IMR-90 (cell line): ENCODE data around the gene ADAMTS6. TPM values are rescaled to one million over a fixed set of nuclear protein-coding genes. Genes with fewer than 3 reads are reported as not detected.

ENCODE experiments used
- ATAC-seq: fragments of 200-7000 bp; cut with Tn5 transposase; 2 replicates; pipeline ENCODE4 v1.9.1; 2020; ENCODE audit warnings: low read depth, mild to moderate bottlenecking, moderate library complexity
- BruUV-seq: library from RNA; stranded (reverse); fragments of 400-500 nt; replicated peaks from 2 replicates; lab custom pipeline; 2021; lab: Mats Ljungman, UMichigan
- CTCF ChIA-PET: fragments of 300-600 bp; formaldehyde crosslinking; extraction: SDS; loops from one replicate; lab custom pipeline; 2021; ENCODE audit warnings: antibody characterized with exemption; lab: Yijun Ruan, JAX
- POLR2A ChIA-PET: fragments of 300-600 bp; sonication (Branson Sonifier 250); formaldehyde crosslinking; loops from one replicate; lab custom pipeline; 2022; ENCODE audit warnings: antibody characterized with exemption; ENCODE audit not compliant: unreplicated experiment; lab: Charles Lee
- DNase-seq: peaks from one replicate; pipeline ENCODE4 v3.0.0; 2013
- H2AFZ ChIP-seq: replicated peaks from 2 replicates; pipeline ENCODE3; 2013; ENCODE audit warnings: low read length, mild to moderate bottlenecking; ENCODE audit not compliant: poor library complexity
- H2AK5ac ChIP-seq: 2 replicates; pipeline ENCODE4 v1.6.1; 2013; ENCODE audit warnings: low read depth, low read length, inconsistent platforms
- H2AK9ac ChIP-seq: replicated peaks from 2 replicates; pipeline ENCODE3; 2013; ENCODE audit warnings: mild to moderate bottlenecking, low read depth, low read length, moderate library complexity; ENCODE audit not compliant: poor library complexity
- H2BK120ac ChIP-seq: 2 replicates; pipeline ENCODE4 v1.6.1; 2013; ENCODE audit warnings: low read depth, low read length, inconsistent platforms
- H2BK15ac ChIP-seq: 3 replicates; pipeline ENCODE4 v1.6.1; 2013; ENCODE audit warnings: low read depth, low read length, inconsistent platforms
- H2BK20ac ChIP-seq: 2 replicates; pipeline ENCODE4 v1.6.1; 2013; ENCODE audit warnings: low read depth, mild to moderate bottlenecking, inconsistent platforms, low read length, moderate library complexity
- H2BK5ac ChIP-seq: 2 replicates; pipeline ENCODE4 v1.6.1; 2013; ENCODE audit warnings: mild to moderate bottlenecking, low read depth, low read length, inconsistent platforms; ENCODE audit not compliant: poor library complexity, severe bottlenecking
- H3K14ac ChIP-seq: replicated peaks from 2 replicates; pipeline ENCODE4 v1.6.1; 2013; ENCODE audit warnings: low read depth, low read length, inconsistent platforms
- H3K18ac ChIP-seq: 2 replicates; pipeline ENCODE4 v1.6.1; 2013; ENCODE audit warnings: low read depth, low read length, control low read depth
- H3K23ac ChIP-seq: 2 replicates; pipeline ENCODE4 v1.6.1; 2013; ENCODE audit warnings: low read depth, low read length, inconsistent platforms
- H3K27ac ChIP-seq: 2 replicates; pipeline ENCODE4 v1.5.1; 2013; ENCODE audit warnings: mild to moderate bottlenecking, control low read depth, low read length; ENCODE audit not compliant: insufficient read depth
- H3K27me3 ChIP-seq: 2 replicates; pipeline ENCODE4 v1.6.1; 2013; ENCODE audit warnings: low read length; ENCODE audit not compliant: control insufficient read depth, insufficient read depth
- H3K36me3 ChIP-seq: 2 replicates; pipeline ENCODE4 v1.6.1; 2013; ENCODE audit warnings: low read length, mixed read lengths; ENCODE audit not compliant: control insufficient read depth, insufficient read depth
- H3K4ac ChIP-seq: 2 replicates; pipeline ENCODE4 v1.6.1; 2013; ENCODE audit warnings: low read depth, low read length, inconsistent platforms
- H3K4me1 ChIP-seq: 2 replicates; pipeline ENCODE4 v1.6.1; 2013; ENCODE audit warnings: low read length, mixed read lengths; ENCODE audit not compliant: control insufficient read depth, insufficient read depth
- H3K4me2 ChIP-seq: 2 replicates; pipeline ENCODE4 v1.6.1; 2013; ENCODE audit warnings: low read depth, mild to moderate bottlenecking, control low read depth, low read length, moderate library complexity
- H3K4me3 ChIP-seq: 2 replicates; pipeline ENCODE4 v1.5.1; 2013; ENCODE audit warnings: low read depth, mild to moderate bottlenecking, control low read depth, low read length, moderate library complexity; ENCODE audit not compliant: insufficient read depth
- H3K56ac ChIP-seq: 2 replicates; pipeline ENCODE4 v1.6.1; 2013; ENCODE audit warnings: low read length, inconsistent platforms; ENCODE audit not compliant: insufficient read depth; ENCODE audit errors: extremely low read depth
- H3K79me1 ChIP-seq, 2 experiments: 2 replicates each; pipeline ENCODE4 v1.6.1; 2013; ENCODE audit warnings: low read length in 2 of 2, inconsistent platforms in 1 of 2, low read depth in 1 of 2
- H3K9ac ChIP-seq: 2 replicates; pipeline ENCODE4 v1.6.1; 2013; ENCODE audit warnings: low read depth, low read length, control low read depth
- H3K9me1 ChIP-seq: 2 replicates; pipeline ENCODE4 v1.6.1; 2013; ENCODE audit warnings: low read length, inconsistent platforms; ENCODE audit not compliant: insufficient read depth
- H3K9me3 ChIP-seq: 2 replicates; pipeline ENCODE4 v1.6.1; 2013; ENCODE audit warnings: low read length; ENCODE audit not compliant: control insufficient read depth, insufficient read depth
- H4K20me1 ChIP-seq: 2 replicates; pipeline ENCODE4 v1.6.1; 2013; ENCODE audit warnings: low read length, inconsistent platforms; ENCODE audit not compliant: insufficient read depth
- H4K5ac ChIP-seq: 2 replicates; pipeline ENCODE4 v1.6.1; 2013; ENCODE audit warnings: mild to moderate bottlenecking, low read depth, low read length, control low read depth
- H4K8ac ChIP-seq, 2 experiments: 2 replicates each; pipeline ENCODE4 v1.6.1; 2013; ENCODE audit warnings: low read depth in 2 of 2, low read length in 2 of 2, control low read depth in 1 of 2, inconsistent platforms in 1 of 2
- H4K91ac ChIP-seq: 2 replicates; pipeline ENCODE4 v1.6.1; 2013; ENCODE audit warnings: low read depth, low read length, inconsistent platforms; ENCODE audit not compliant: insufficient read depth
- BHLHE40 ChIP-seq: fragments of 150-350 bp; IDR thresholded peaks from 2 replicates; pipeline ENCODE4 v1.6.1; 2016; ENCODE audit warnings: mild to moderate bottlenecking, low read depth, low read length
- CEBPB ChIP-seq: IDR thresholded peaks from 2 replicates; pipeline ENCODE4 v1.6.1; 2012; ENCODE audit warnings: low read depth, low read length, improper control_type of control experiment
- MAZ ChIP-seq: IDR thresholded peaks from 2 replicates; pipeline ENCODE4 v1.6.1; 2012; ENCODE audit warnings: low read depth, mild to moderate bottlenecking, low read length, improper control_type of control experiment, moderate library complexity, borderline replicate concordance
- MXI1 ChIP-seq: IDR thresholded peaks from 2 replicates; pipeline ENCODE4 v1.6.1; 2012; ENCODE audit warnings: low read depth, mild to moderate bottlenecking, low read length, moderate library complexity, borderline replicate concordance
- POLR2A ChIP-seq: IDR thresholded peaks from 2 replicates; pipeline ENCODE4 v1.6.1; 2012; ENCODE audit warnings: mild to moderate bottlenecking, low read depth, low read length
- RAD21 ChIP-seq: IDR thresholded peaks from 2 replicates; pipeline ENCODE4 v1.6.1; 2012; ENCODE audit warnings: low read length, improper control_type of control experiment
- RCOR1 ChIP-seq: IDR thresholded peaks from 2 replicates; pipeline ENCODE4 v1.6.1; 2012; ENCODE audit warnings: mild to moderate bottlenecking, low read length, improper control_type of control experiment; ENCODE audit not compliant: insufficient replicate concordance
- SMC3 ChIP-seq: fragments of 150-350 bp; IDR thresholded peaks from 2 replicates; pipeline ENCODE4 v1.6.1; 2016; ENCODE audit warnings: low read depth, mild to moderate bottlenecking, antibody characterized with exemption, low read length, moderate library complexity
- WGBS, 2 experiments: methylation state at CpG; one replicate each; pipeline versions ENCODE4 v1.1.5 to v1.1.7; 2013; ENCODE audit warnings: missing lambda C conversion rate in 2 of 2; ENCODE audit not compliant: insufficient read length in 1 of 2; ENCODE audit errors: extremely low coverage in 2 of 2; 5-methylcytosine and 5-hydroxymethylcytosine counted together
- dilution Hi-C: fragments of 300-500 bp; cut with HindIII; formaldehyde crosslinking; loops from one replicate; pipeline ENCODE4 v1.14.3; 2018; ENCODE audit warnings: low sequenced_read_pairs; ENCODE audit not compliant: unreplicated experiment
- in situ Hi-C: fragments of 300-500 bp; cut with MboI; formaldehyde crosslinking; loops from 3 replicates; pipeline ENCODE4 v1.14.3; 2019; ENCODE audit warnings: low sequenced_read_pairs, inconsistent platforms, mixed read lengths
- intact Hi-C: fragments of 100-400 bp; cut with micrococcal nuclease; formaldehyde crosslinking; loops from 2 replicates; pipeline ENCODE4 v1.10.0; 2022
- polyA plus RNA-seq, 3 experiments: library from polyadenylated mRNA; depleted of rRNA; stranded (reverse); fragments of >200 nt; gene quantifications; 2 replicates each; pipeline ENCODE4 v1.2.3, GENCODE V29; 2012; ENCODE audit warnings: low replicate concordance in 1 of 3
- total RNA-seq: library from RNA; depleted of rRNA; stranded (reverse); fragments of >200 nt; gene quantifications from 2 replicates; pipeline ENCODE4 v1.2.3, GENCODE V29; 2012
- TF ChIP-seq, protein P1 (sequence below): fragments of 150-350 bp; IDR thresholded peaks from 2 replicates; pipeline ENCODE4 v1.6.1; 2016; ENCODE audit warnings: low read depth, mild to moderate bottlenecking, low read length, moderate library complexity, borderline replicate concordance

The ADAMTS6 gene
- total and polyA plus RNA-seq, 2 of the 4 experiments (the other 2 are of a cell fraction): 23.9 to 173 TPM

DNA sequence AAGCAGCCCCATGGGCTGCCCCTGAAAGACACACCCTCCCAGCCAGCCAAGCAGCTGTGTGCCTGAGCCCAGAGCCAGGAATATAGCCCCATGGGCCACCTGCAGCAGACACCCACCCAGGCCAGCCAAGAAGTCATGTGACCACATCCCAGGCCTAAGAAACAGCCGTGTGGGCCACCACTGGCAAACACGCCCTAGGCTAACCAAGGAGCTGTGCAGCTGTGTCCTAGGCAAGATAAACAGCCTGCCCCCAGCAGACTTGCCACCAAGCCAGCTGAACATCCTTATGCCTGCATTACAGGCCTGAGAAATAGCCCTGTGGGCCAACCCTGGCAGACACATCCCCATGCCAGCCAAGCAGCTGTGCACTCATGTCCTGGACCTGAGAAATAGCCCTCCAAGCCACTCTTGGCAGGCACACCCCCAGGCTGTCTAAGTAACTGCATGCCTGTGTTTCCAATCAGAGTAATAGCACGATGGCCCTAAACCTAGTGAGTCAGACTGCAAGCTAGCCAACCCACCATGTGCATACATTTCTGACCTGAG is 143.0 kb downstream of the ADAMTS6 start:
- Histone ChIP-seq H3K4me1 (no peaks in the 10 kb centered on the region), H4K20me1 (peaks cover 4% of the 10 kb centered on the region; the same call in 1 of the 2 replicates), H3K9ac (no peak overlapping the region), H3K4me2 (no peak overlapping the region), H3K9me1 (no peaks in the 10 kb centered on the region), H3K14ac (no peak overlapping the region; the same call in 1 of the 2 replicates), H3K36me3 (peaks cover 2% of the 10 kb centered on the region; the same call in 1 of the 2 replicates), H3K23ac (no peak overlapping the region), H4K8ac (no peak overlapping the region), H2AFZ (peak overlapping the region; percentile 1), H3K79me1 (peaks cover 13 to 20% of the 10 kb centered on the region in 2 experiments), H2AK9ac (no peak overlapping the region), H3K56ac (no peak overlapping the region), H2BK20ac (no peak overlapping the region), H3K9me3 (no peaks in the 10 kb centered on the region; the same call in 1 of the 2 replicates), H4K5ac (no peak overlapping the region), H3K4me3 (no peak overlapping the region), H4K91ac (no peak overlapping the region), H3K4ac (no peak overlapping the region), H2BK5ac (no peak overlapping the region), H3K27me3 (no peaks in the 10 kb centered on the region), H2BK15ac (no peak overlapping the region), H3K27ac (no peak overlapping the region), H2AK5ac (no peak overlapping the region), H3K18ac (no peak overlapping the region), H2BK120ac (no peak overlapping the region)
- ATAC-seq (no peak), DNase-seq (peak; percentile 43)
- BruUV-seq: no TSS peak
- ChIA-PET POLR2A (no interaction called here), CTCF (no interaction called here)
- intact Hi-C loops: no loop called here
- in situ Hi-C loops: no loop called here
- WGBS, 2 experiments: 90% methylated on average over 3 of the region's 3 CpGs; no CpG with 5 or more reads in 1 of the 2 experiments
- dilution Hi-C loops: no loop called here
- TF ChIP-seq SMC3 (no peak), MXI1 (no peak), CEBPB (no peak), RCOR1 (no peak), POLR2A (no peak), RAD21 (no peak), MAZ (no peak), BHLHE40 (no peak)
- TF ChIP-seq, protein P1, sequence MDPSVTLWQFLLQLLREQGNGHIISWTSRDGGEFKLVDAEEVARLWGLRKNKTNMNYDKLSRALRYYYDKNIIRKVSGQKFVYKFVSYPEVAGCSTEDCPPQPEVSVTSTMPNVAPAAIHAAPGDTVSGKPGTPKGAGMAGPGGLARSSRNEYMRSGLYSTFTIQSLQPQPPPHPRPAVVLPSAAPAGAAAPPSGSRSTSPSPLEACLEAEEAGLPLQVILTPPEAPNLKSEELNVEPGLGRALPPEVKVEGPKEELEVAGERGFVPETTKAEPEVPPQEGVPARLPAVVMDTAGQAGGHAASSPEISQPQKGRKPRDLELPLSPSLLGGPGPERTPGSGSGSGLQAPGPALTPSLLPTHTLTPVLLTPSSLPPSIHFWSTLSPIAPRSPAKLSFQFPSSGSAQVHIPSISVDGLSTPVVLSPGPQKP: no peak
